ENCODE results near the gene TRAPPC1.
A peak's percentile ranks its signal among the peaks of the same experiment; 100 is the strongest.

TRAPPC1 gene

GRCh38 chr17:7903154-7904103 lies 28.3 kb downstream of the TRAPPC1 start:
- no peak for DNase-seq (ENCODE audit: low read depth in 2 of 2)

- no peak for DNase-seq (ENCODE audit: low read depth in 2 of 2)
These were observed 34.0 kb downstream of the TRAPPC1 start for GRCh38 chr17:7897773-7898172.

GRCh38 chr17:7897090-7897489 lies 34.7 kb downstream of the TRAPPC1 start:
- no peak for DNase-seq (ENCODE audit: low read depth in 2 of 2)

- no peak for DNase-seq (ENCODE audit: low read depth in 2 of 2)
These were observed 36.9 kb downstream of the TRAPPC1 start for GRCh38 chr17:7894866-7895265.

GRCh38 chr17:7894226-7894625 lies 37.5 kb downstream of the TRAPPC1 start:
- no peak for DNase-seq (ENCODE audit: low read depth in 2 of 2)

GRCh38 chr17:7893187-7893880 lies 38.4 kb downstream of the TRAPPC1 start:
- DNase-seq (ENCODE audit: low read depth in 2 of 2), result no peak

- peak in 1 of 2 donors; percentile 15 for DNase-seq (ENCODE audit: low read depth in 2 of 2)
These were observed 42.4 kb downstream of the TRAPPC1 start for GRCh38 chr17:7889166-7889955.

- DNase-seq (ENCODE audit: low read depth in 2 of 2), result peak; percentile 44 to 54
These were observed 43.4 kb downstream of the TRAPPC1 start, which contains the start of gene CHD3 for GRCh38 chr17:7888184-7888920. Gene CHD3, plus strand, starts transcription at chr17:7888789. Its CDS starts 212 bp downstream, at chr17:7889001.

- peak; percentile 78 to 82 for DNase-seq (ENCODE audit: low read depth in 2 of 2)
These were observed 44.1 kb downstream of the TRAPPC1 start for GRCh38 chr17:7887482-7888183.

GRCh38 chr17:7887038-7887481 lies 44.7 kb downstream of the TRAPPC1 start:
- DNase-seq (ENCODE audit: low read depth in 2 of 2), result no peak

- peak; percentile 24 to 29 for DNase-seq (ENCODE audit: low read depth in 2 of 2)
These were observed 45.3 kb downstream of the TRAPPC1 start for GRCh38 chr17:7886227-7887037.

- peak; percentile 19 to 25 for DNase-seq (ENCODE audit: low read depth in 2 of 2)
These were observed 46.1 kb downstream of the TRAPPC1 start for GRCh38 chr17:7885367-7886226.

GRCh38 chr17:7884581-7885366 lies 47.0 kb downstream of the TRAPPC1 start:
- peak in 1 of 2 donors; percentile 13 for DNase-seq (ENCODE audit: low read depth in 2 of 2)

- DNase-seq (ENCODE audit: low read depth in 2 of 2), result peak in 1 of 2 donors; percentile 20
These were observed 47.9 kb downstream of the TRAPPC1 start for GRCh38 chr17:7883781-7884386.

- no peak for DNase-seq (ENCODE audit: low read depth in 2 of 2)
These were observed 49.1 kb downstream of the TRAPPC1 start for GRCh38 chr17:7882629-7883028.

- DNase-seq (ENCODE audit: low read depth in 2 of 2), result no peak
These were observed 49.7 kb downstream of the TRAPPC1 start for GRCh38 chr17:7882068-7882467.
